SJCRH30 (cell line): Measurements from ENCODE around the gene NUBP2. TPM values are rescaled to one million over a fixed set of nuclear protein-coding genes. Genes with fewer than 3 reads are reported as not detected.

Source experiments
- DNase-seq, 2 experiments: peaks; one replicate each; pipeline ENCODE4 v3.0.0-alpha.2; 2015 to 2020
- H3K27ac ChIP-seq: fragments of 250-450 bp; sonication (Bioruptor Pico); 2 replicates; pipeline ENCODE4 v1.5.1; 2020; ENCODE audit warnings: mild to moderate bottlenecking, moderate library complexity
- H3K27me3 ChIP-seq: fragments of 250-450 bp; sonication (Bioruptor Pico); 2 replicates; pipeline ENCODE4 v1.5.1; 2020; ENCODE audit warnings: mild to moderate bottlenecking, moderate library complexity
- H3K36me3 ChIP-seq: fragments of 250-450 bp; sonication (Bioruptor Pico); 2 replicates; pipeline ENCODE4 v1.5.1; 2020; ENCODE audit warnings: mild to moderate bottlenecking, moderate library complexity
- H3K4me1 ChIP-seq: fragments of 250-450 bp; sonication (Bioruptor Pico); 2 replicates; pipeline ENCODE4 v1.5.1; 2020; ENCODE audit warnings: mild to moderate bottlenecking, moderate library complexity
- H3K4me3 ChIP-seq: fragments of 250-450 bp; sonication (Bioruptor Pico); 2 replicates; pipeline ENCODE4 v1.5.1; 2020; ENCODE audit warnings: mild to moderate bottlenecking, moderate library complexity
- H3K9me3 ChIP-seq: fragments of 250-450 bp; sonication (Bioruptor Pico); replicated peaks from 2 replicates; pipeline ENCODE4 v1.5.1; 2020; ENCODE audit warnings: mild to moderate bottlenecking, moderate library complexity
- total RNA-seq: library from RNA; depleted of rRNA; stranded (reverse); fragments of >200 nt; shearing (Covaris generic); gene quantifications from 2 replicates; pipeline ENCODE4 v1.2.3, GENCODE V29; 2014; rRNA removed

NUBP2 gene, protein sequence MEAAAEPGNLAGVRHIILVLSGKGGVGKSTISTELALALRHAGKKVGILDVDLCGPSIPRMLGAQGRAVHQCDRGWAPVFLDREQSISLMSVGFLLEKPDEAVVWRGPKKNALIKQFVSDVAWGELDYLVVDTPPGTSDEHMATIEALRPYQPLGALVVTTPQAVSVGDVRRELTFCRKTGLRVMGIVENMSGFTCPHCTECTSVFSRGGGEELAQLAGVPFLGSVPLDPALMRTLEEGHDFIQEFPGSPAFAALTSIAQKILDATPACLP
- 45.0 and 55.3 TPM in 2 replicates for total RNA-seq

DNA sequence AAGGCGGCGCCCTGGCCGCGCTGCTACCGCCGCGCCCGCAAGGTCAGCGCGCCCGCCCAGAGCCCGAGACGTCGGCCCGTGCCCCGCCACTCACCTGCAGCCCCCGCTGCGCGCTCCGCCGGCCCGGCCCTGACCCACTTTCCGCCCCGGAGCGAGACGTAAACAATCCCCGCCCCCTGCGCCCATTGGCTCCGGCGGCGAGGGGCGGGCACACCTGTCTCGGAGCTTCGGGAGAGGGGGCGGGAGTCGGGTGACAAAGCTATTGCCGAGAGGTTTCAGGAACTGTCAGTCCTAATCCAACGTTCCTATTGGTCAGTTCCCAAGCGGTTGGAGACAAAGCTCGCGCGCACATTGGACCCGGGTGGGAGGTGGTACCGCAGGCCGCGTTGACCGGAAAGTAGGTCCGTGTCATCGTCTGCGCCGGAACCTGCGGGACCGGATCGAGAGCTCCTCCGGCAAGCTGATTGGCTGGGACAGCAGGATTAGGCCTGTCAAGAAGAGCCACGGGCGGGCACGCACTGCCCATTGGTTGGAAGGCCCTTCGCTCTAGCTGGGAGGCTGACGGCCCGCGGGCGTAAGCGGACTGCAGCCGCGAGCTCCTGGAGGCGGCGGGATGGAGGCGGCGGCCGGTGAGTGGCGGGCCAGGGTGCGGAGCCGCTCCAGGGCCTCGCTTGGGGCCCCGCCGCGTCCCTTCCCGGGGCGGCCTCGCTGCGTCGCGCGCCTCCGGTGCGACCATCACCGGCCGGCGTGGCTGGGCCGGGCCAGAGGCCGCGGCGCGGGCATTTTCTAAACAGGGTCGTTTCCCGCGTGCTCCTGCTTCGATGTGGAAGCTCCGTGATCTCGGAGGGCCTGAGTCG, at the start of gene NUBP2, which contains the start of gene SPSB3:
Gene NUBP2, plus strand, starts transcription at position 553 of the 857 bp plus-strand sequence. Its CDS starts 61 bp downstream, at position 614.
Gene SPSB3, minus strand, starts transcription at position 164 of the 857 bp plus-strand sequence. CDS start 1,088 bp downstream, outside the sequence.
- DNase-seq: peak; percentile 99
- Histone ChIP-seq H3K4me3 (peak within 1 kb of the TSS; percentile 89), H3K27me3 (no peaks in the 10 kb centered on the region), H3K4me1 (no peaks in the 10 kb centered on the region), H3K27ac (peak within 1 kb of the TSS; percentile 29), H3K36me3 (no peaks in the 10 kb centered on the region; the same call in none of the 2 replicates), H3K9me3 (no peaks in the 10 kb centered on the region)

DNA sequence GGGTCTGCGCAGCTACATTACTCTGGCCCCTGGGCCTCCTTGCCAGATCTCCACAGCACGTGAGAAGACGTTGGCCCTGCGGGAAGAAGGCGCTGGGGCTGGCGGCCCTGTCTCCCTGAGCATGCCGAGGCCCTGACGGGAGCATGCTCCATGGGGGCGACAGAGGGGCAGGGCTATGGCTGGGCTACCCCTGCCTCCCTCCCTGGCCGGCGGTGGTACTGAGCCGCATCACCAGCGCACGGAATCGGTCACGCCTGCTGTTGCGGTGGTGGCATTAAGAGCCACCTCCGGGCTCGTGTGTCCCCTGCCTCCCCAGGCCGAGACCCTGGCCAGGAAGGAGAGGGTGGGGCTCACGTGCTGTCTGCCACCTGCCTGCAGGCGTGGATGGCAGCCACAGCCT, 48.6 kb upstream of the NUBP2 start:
- Histone ChIP-seq H3K36me3 (peaks cover 23% of the 10 kb centered on the region), H3K4me3 (no peak overlapping the region), H3K27me3 (no peaks in the 10 kb centered on the region), H3K9me3 (no peaks in the 10 kb centered on the region), H3K27ac (no peak overlapping the region), H3K4me1 (no peaks in the 10 kb centered on the region)
- no peak for DNase-seq

DNA sequence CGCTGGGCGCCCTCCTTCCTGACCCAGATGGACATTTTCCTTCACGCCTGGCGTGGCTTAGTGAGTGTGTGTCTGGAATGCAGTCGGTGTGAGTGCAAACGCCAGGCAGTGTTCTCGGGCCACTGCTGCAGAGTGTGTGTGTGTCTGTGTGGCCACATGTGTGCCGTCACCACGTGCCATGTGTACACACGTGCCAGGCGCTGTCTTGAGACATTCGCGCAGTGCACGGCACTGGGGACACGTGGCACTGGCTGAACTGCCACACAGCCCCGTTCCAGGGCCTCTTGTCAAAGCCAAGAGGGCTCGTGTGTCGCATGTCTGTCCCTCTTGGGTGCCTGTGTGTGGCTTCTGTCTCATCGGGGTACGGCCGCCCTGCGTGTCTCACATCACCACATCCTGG, 47.9 kb upstream of the NUBP2 start:
- Histone ChIP-seq H3K27ac (no peak overlapping the region), H3K9me3 (no peaks in the 10 kb centered on the region), H3K4me3 (no peak overlapping the region), H3K27me3 (no peaks in the 10 kb centered on the region), H3K4me1 (no peaks in the 10 kb centered on the region), H3K36me3 (peaks cover 23% of the 10 kb centered on the region)
- DNase-seq: no peak

DNA sequence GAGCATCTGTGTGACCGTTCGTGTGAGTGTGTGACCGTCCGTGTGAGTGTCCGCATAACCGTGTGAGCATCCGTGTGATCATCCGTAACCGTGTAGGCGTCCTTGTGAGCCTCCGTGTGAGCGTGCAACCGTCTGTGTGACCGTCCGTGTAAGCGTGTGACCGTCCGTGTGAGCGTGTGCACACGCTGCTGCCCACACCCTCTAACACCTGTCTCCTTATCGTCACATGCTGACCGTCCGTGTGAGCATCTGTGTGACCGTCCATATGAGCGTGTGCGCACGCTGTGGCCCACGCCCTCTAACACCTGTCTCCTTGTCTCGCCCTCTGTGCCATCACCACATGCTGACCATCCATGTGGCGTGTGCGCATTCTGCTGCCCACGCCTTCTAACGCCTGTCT, 42.5 kb upstream of the NUBP2 start:
- Histone ChIP-seq H3K27me3 (no peaks in the 10 kb centered on the region), H3K9me3 (no peaks in the 10 kb centered on the region), H3K4me3 (no peak overlapping the region), H3K36me3 (no peaks in the 10 kb centered on the region; the same call in 1 of the 2 replicates), H3K4me1 (peaks cover 6% of the 10 kb centered on the region), H3K27ac (no peak overlapping the region)
- no peak for DNase-seq

DNA sequence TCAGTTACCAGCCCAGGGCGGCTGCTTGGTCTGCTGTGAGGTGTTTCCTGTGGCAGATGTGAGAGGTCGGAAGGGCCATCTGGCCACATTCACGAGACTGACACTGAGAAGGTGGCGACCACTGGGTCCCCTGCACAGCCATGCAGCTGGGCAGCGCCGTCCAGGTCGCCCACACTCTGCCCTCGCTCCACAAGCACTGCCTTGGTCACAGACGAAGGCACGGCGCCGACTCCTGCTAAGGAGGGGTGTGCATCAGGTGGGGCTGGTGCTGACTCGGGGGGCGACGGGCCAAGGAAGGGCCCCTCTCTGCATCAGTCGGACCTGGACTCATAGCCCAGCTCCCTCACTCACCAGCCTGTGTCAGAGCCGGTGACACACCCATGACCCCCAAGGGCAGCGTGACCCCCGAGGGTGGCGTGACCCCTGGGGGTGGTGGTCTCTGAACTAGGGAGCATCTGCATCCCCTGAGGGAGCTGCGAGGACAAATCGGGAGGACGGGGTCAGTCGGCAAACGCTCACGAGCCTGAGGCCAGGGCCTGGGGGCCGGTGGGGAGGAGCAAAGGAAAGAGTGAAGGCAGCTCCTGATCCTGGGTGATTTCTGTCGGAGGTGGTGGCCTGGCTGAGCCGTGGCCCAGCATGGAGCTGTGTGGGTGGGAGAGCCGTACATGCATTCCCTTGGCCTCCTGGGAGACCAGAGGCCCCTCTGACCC, 41.8 kb upstream of the NUBP2 start:
- no peaks in the 10 kb centered on the region for H3K27me3 ChIP-seq
- no peak overlapping the region for H3K27ac ChIP-seq
- H3K36me3 ChIP-seq: no peaks in the 10 kb centered on the region; the same call in 1 of the 2 replicates
- no peak for DNase-seq
- H3K4me1 ChIP-seq: peaks cover 13% of the 10 kb centered on the region
- H3K4me3 ChIP-seq: no peak overlapping the region
- no peaks in the 10 kb centered on the region for H3K9me3 ChIP-seq

DNA sequence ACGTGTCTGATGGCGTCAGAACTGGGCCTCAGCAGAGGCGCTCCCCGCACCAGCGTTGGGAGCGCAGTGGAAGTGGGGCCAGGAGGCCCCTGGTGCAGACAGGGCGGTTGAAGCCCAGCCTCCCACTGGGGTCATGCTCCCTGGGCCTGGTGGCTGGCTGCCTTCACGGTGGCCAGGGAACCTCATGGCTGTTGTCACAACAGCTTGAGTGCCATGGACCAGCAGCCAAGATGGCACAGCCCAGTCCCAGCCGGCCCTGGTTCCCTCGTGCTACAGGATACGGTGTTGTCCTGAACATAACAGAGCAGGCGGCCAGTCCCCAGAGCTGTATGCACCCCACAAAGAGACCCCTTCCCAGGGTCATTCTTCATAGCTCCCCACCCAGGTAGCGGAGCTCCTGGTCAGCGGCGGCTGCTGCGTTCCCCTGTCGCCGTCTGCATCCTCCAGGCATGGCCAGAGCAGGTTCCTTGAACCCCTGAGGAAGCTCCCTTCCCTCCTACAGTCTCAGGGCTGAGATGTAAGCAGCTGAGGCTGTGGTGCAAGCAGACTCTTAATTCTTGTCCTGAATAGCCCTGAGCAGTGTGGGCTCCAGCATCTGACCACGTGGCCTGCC, 41.1 kb upstream of the NUBP2 start:
- no peaks in the 10 kb centered on the region for H3K27me3 ChIP-seq
- H3K27ac ChIP-seq: no peak overlapping the region
- H3K4me3 ChIP-seq: no peak overlapping the region
- H3K36me3 ChIP-seq: no peaks in the 10 kb centered on the region; the same call in 1 of the 2 replicates
- no peaks in the 10 kb centered on the region for H3K9me3 ChIP-seq
- peaks cover 18% of the 10 kb centered on the region for H3K4me1 ChIP-seq
- no peak for DNase-seq

DNA sequence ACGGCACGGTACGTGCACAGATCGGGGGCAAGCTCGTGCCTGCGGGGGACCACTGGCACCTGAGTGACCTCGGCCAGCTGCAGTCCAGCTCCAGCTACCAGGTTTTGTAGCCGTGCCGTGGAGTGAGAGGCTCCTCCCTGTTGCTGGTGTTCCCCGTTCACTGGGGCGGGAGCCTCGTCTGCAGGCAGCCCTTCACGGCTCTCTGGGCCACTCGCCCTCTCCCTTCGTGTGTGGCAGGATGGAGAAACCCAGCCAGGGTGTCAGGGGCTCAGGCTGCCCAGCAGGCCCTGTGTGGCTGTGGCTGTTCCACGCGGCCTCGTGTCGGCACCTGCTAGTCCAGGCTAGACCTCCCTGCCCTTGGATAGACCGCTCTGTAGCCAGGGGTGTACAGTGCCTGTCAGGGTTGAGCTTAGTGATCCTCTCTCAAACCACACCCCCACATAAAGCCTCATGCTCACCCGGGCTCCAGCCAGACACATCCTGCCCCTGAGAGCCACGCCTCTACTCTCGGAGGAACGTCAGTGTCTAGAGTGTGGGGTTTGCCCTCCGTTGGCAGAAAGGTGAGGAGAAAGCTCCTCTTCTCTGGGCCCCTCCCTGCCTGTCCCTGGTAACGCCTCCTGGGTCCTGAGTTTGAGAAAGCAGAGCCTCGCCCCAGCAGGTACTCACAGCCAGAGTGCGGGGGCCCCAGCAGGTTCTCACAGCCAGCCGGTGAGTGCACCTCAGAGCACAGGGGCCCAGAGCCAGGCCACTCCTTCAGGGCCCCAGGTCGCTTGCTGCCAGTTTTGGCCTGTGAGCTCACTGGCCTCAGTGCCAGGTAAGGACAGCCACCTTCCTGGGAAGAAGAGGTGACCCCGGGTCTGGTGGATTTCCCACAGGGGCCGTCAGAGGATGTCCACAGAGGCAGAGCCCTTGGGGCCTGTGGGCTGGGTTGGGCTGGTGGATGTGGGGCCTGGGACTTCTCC, 39.1 kb upstream of the NUBP2 start:
- H3K36me3 ChIP-seq: peaks cover 4% of the 10 kb centered on the region
- H3K27me3 ChIP-seq: no peaks in the 10 kb centered on the region
- H3K4me1 ChIP-seq: peaks cover 24% of the 10 kb centered on the region
- no peaks in the 10 kb centered on the region for H3K9me3 ChIP-seq
- no peak for DNase-seq
- no peak overlapping the region for H3K4me3 ChIP-seq
- H3K27ac ChIP-seq: no peak overlapping the region

DNA sequence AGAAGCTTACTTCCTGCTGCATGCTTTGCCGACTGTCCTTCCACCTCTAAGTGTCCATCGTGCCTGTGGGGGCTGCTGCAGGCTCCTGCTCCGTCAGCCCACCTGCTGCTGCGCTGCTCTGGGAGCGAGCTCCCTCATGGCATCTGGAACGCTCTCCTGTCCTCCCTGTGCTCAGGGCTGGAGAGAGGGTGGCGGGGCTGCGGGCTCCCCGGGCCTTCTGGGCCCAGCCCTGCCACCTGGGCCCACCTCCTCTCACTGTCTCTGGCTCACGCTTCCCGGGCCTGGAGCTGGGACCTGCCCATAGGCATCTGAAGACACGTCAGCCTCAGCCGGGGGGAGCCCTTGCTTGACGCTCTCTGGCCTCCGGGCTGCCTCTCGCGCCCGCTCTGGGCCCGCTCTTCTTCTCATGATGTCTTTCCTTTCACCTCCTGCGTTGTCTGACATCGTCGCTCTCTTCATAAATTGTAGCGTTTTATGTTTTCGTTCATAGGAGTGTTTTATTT, 38.4 kb upstream of the NUBP2 start:
- H3K36me3 ChIP-seq: peaks cover 7% of the 10 kb centered on the region
- H3K27me3 ChIP-seq: no peaks in the 10 kb centered on the region
- H3K4me1 ChIP-seq: peaks cover 24% of the 10 kb centered on the region
- H3K4me3 ChIP-seq: no peak overlapping the region
- H3K27ac ChIP-seq: no peak overlapping the region
- DNase-seq: no peak
- H3K9me3 ChIP-seq: no peaks in the 10 kb centered on the region

DNA sequence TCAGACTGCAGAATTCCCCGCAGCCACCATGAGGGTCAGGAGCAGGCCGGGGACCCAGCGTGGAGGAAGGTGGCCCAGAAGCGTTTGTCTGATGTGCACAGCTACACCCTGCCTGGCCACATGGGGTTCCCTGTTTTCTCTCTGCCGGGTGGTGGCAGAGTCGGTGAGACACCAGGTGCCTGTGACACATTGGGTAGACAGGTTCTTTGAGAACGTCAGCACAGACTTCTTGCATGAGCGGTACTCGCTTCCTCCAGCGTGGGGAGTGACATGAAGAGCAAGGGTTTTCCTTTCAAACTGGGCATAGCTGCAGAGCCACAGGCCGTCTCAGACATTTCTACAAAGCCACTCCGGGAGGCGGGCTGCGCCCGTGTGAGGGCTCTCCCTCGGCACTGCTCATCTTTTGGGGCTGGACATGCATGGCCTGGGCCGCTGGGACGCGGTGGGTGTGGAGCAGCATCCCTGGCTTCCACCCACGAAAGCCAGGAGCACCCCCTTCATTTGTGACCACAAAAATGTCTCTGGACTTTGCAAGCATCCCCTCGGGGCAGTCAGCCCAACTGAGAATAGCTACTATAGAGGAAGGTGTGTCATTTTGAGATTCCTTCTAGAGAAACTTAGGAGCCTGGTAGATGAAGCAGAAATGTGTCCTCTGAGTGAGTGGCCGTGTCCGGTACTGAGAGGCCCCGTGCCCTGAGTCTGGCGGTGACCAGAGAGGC, 37.4 kb upstream of the NUBP2 start:
- Histone ChIP-seq H3K27ac (peak overlapping the region; percentile 100), H3K27me3 (no peaks in the 10 kb centered on the region), H3K4me1 (peaks cover 24% of the 10 kb centered on the region), H3K4me3 (peak overlapping the region; percentile 21), H3K9me3 (no peaks in the 10 kb centered on the region), H3K36me3 (peaks cover 14% of the 10 kb centered on the region)
- DNase-seq: peak; percentile 66 to 73

DNA sequence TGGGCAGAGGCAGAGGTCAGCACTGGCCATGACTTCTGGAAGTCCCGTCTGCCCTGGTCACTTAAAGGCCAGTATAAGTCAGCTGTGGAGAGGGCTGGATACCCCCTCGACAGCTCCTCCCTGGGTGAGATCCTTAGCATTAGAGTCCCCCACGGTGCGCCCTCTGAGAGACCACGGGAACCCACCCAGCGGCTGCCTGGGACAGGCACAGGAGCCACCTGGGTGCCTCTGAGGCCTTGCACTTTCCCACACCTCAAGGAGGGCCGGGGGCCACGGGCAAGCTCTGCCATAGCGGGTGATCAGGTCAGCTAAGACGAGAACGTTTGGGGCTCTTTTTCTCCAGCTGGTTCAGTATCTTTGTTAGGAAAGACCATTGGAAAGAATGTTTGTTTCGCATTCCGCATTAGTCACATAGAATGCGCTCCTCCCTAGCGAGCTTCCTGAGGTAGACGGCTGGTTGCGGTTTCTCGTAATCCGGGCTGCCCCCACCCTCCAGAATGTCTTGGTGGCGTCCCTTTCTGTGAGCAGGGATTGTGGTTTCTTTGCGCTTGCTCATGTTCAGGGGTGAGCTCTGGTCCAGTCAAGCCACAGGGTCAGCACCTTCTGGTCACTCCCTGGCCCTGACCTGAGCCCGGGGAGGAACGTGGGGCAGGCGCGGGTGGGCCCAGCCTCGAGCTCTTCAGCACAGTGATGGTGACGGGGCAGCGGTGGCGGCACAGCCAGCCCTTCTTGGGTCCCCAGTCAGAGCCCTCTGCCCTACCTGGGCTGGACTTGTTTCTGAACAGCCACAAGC, 36.7 kb upstream of the NUBP2 start:
- Histone ChIP-seq H3K9me3 (no peaks in the 10 kb centered on the region), H3K27ac (peak overlapping the region; percentile 100), H3K36me3 (peaks cover 16% of the 10 kb centered on the region), H3K27me3 (no peaks in the 10 kb centered on the region), H3K4me3 (peak overlapping the region; percentile 21), H3K4me1 (peaks cover 24% of the 10 kb centered on the region)
- DNase-seq: peak; percentile 81 to 83

DNA sequence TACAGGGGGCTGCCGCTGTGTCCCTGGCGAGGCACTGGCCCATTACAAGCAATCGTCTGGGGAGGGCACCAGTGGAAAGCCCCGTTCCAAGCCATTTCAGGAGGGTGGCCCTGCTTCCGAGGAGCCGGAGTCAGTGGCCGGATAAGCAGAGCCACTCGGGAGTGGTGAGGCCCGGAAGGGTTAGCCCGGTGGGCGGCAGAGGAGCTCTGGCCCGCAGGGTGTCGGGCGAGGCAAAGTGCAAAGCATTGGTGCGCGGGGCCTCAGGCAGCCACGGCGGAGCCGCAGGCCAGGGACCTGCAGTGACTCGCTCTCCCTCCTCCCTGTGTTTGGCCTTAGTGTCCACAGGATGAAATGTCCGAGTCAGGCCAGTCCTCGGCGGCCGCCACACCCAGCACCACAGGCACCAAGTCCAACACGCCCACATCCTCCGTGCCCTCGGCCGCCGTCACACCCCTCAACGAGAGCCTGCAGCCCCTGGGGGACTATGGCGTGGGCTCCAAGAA, 36.0 kb upstream of the NUBP2 start:
- Histone ChIP-seq H3K27ac (peak overlapping the region; percentile 100), H3K27me3 (no peaks in the 10 kb centered on the region), H3K36me3 (peaks cover 17% of the 10 kb centered on the region), H3K9me3 (no peaks in the 10 kb centered on the region), H3K4me1 (peaks cover 24% of the 10 kb centered on the region), H3K4me3 (no peak overlapping the region)
- DNase-seq: no peak

DNA sequence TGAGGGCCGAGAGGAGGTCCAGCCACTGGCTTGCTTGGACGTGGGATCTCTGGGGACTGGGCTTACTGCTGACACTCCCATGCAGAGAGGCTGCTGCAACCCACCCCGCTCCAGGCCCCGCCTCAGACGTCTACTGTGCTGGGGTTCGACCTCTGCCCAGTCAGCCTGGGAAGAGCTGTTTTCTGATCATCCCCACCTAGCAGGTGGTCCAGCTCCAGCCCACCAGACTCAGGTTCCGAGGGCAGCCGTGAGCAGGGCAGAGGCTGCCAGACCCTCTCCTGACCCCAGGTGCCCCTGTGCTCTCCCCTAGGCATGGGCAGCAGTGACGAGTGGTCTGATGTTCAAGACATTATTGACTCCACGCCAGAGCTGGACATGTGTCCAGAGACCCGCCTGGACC, 34.8 kb upstream of the NUBP2 start:
- H3K4me1 ChIP-seq: peaks cover 24% of the 10 kb centered on the region
- no peak overlapping the region for H3K27ac ChIP-seq
- no peak for DNase-seq
- H3K4me3 ChIP-seq: no peak overlapping the region
- H3K27me3 ChIP-seq: no peaks in the 10 kb centered on the region
- no peaks in the 10 kb centered on the region for H3K9me3 ChIP-seq
- peaks cover 24% of the 10 kb centered on the region for H3K36me3 ChIP-seq
